Measurements from ENCODE around the gene CIART.
"Not testable (repeated sequence)": the region's sequence is repeated elsewhere in the genome, so short reads cannot be mapped to it uniquely, and the experiment has no call there.

Gene CIART

DNA sequence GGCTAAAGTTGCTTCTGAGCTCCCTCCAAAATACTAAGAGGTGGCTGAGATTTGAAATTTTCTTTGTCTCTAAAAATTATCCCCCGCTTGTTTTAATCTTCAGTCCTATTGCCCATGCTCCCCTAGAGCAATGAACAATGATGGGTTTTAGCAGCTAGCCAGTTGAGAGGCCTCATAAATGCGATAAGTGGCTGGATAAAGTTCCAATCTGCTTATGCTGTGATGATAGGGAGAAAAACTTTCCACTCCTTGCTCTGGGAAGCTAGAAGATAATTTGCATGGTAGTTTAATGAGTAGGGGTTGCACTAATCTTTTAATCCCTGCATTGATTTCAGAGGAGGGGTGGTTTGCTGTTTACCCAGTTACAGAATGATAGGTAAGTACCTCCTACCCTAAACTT lies 29.4 kb downstream of the CIART start:
- no peak for DNase-seq

DNA sequence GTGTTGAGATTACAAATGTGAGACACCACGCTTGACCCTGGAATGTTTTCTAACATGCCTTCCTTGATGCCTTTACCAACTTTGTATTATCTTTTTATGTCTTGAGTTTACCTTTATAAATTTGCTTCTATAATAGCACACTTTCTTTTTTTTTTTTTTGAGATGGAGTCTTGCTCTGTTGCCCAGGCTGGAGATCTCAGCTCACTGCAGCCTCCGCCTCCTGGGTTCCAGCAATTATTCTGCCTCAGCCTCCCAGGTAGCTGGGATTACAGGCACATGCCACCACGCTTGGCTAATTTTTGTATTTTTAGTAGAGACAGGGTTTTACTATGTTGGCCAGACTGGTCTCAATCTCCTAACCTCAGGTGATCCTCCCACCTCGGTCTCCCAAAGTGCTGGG lies 32.3 kb downstream of the CIART start:
- not testable (repeated sequence) for DNase-seq

DNA sequence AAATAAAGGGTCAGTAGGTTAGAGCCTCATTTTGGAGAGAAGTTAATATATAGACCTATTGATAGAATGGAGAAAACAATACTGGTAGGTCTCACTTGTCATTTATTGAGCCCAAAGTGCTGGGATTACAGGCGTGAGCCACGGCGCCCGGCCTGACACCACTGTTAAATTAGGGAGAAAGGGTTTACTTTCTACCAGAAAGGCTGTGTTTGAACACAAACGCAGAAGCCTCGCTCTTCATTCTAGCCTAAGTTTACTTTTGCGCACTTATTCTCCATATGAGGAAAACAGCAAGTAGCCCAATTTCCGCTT lies 38.3 kb downstream of the CIART start:
- no peak for DNase-seq

DNA sequence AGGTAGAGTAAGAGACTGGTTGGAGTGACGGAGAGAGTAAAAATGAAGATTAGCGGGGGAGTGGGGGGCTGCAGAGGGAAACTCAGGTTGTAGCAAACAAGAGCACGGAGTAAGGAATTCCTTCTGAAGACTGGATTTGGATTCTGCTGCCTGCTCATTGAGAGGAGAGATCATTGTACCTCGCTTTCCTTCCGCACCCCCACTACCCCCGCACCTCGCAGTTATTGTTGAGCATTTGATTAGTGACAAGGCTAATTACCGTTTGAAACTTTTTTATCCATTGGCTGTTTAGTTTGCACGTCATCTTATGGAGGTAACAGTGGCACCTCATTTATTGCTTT lies 39.4 kb downstream of the CIART start:
- DNase-seq, result peak; percentile 33

DNA sequence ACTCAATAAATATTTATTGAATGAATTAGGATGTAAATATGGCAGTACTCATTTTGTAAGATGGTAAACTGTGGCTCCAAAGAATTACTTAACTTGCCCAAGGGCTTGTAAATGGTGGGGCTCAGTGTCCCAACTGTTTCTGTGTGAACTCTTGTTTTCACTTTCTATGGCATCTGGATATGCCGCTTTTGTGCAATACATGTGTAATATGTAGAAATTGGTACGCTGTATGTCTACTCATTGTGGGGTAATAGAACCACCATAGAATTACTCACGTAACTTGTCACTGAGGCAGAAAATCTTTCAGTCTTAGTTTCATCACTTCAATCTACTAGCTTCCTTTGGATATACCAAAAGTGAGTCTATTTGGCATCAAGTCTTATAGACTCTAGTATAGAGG lies 40.0 kb downstream of the CIART start:
- no peak for DNase-seq

DNA sequence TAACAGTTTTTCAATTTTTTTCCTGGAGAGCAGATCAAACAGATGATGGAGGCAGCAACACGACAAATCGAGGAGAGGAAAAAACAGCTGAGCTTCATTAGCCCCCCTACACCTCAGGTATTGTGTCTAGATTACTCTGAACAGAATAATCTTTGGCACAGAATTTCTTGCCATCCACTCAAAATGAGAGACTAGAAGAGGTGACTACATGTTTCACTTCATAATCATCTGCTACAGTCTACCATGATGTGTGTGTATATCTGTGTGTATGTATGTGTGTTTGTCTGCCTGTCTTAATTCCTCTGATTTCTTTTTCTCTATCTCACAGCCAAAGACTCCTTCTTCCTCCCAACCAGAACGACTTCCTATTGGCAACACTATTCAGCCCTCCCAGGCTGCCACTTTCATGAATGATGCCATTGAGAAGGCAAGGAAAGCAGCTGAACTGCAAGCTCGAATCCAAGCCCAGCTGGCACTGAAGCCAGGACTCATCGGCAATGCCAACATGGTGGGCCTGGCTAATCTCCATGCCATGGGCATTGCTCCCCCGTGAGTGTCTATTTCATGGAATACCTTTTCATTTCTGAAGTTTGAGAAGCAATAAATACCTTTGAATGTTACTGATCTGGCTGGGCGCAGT lies 50.4 kb downstream of the CIART start:
- DNase-seq, result no peak
